ENCODE results near the gene ENOX1.

DNA sequence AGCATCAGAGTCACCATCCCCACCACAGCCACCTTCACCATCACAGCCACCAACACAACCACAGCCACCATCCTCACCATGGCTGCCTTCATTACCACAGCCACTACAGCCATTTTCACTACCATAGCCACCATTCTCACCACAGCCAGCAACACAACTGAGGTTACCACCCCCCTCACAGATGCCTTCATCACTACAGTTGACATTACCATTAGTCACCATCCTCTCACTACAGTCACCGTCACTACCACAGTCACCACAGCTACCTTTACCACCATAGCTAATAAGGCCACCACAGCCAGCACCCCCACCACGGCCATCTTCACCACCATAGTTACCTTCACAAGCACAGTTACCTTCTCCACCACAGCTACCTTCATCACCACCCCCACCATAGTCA, 493.8 kb downstream of the ENOX1 start:
- TF ChIP-seq, protein P1, sequence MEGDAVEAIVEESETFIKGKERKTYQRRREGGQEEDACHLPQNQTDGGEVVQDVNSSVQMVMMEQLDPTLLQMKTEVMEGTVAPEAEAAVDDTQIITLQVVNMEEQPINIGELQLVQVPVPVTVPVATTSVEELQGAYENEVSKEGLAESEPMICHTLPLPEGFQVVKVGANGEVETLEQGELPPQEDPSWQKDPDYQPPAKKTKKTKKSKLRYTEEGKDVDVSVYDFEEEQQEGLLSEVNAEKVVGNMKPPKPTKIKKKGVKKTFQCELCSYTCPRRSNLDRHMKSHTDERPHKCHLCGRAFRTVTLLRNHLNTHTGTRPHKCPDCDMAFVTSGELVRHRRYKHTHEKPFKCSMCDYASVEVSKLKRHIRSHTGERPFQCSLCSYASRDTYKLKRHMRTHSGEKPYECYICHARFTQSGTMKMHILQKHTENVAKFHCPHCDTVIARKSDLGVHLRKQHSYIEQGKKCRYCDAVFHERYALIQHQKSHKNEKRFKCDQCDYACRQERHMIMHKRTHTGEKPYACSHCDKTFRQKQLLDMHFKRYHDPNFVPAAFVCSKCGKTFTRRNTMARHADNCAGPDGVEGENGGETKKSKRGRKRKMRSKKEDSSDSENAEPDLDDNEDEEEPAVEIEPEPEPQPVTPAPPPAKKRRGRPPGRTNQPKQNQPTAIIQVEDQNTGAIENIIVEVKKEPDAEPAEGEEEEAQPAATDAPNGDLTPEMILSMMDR (IDR thresholded peaks at IDR 0.05; ENCODE audit: low read depth, low read length), result no peak
- no peak for TF ChIP-seq EZH2phosphoT487 (IDR thresholded peaks at IDR 0.05; ENCODE audit: low read depth)
